ENCODE results near the gene GALNT10. TPM values are rescaled to one million over a fixed set of nuclear protein-coding genes. Genes with fewer than 3 reads are reported as not detected.

The GALNT10 gene
- total RNA-seq, 4 donors from 2014 or later, result 35.9 to 59.4 (median 46.8) TPM

- TF ChIP-seq, protein P1, sequence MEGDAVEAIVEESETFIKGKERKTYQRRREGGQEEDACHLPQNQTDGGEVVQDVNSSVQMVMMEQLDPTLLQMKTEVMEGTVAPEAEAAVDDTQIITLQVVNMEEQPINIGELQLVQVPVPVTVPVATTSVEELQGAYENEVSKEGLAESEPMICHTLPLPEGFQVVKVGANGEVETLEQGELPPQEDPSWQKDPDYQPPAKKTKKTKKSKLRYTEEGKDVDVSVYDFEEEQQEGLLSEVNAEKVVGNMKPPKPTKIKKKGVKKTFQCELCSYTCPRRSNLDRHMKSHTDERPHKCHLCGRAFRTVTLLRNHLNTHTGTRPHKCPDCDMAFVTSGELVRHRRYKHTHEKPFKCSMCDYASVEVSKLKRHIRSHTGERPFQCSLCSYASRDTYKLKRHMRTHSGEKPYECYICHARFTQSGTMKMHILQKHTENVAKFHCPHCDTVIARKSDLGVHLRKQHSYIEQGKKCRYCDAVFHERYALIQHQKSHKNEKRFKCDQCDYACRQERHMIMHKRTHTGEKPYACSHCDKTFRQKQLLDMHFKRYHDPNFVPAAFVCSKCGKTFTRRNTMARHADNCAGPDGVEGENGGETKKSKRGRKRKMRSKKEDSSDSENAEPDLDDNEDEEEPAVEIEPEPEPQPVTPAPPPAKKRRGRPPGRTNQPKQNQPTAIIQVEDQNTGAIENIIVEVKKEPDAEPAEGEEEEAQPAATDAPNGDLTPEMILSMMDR (IDR thresholded peaks at IDR 0.05), result no peak
- no peak for TF ChIP-seq POLR2A (IDR thresholded peaks at IDR 0.05)
- Histone ChIP-seq H3K36me3 (peaks cover 0 to 3% (median 0%) of the 10 kb centered on the region in 3 donors), H3K27ac (no peak overlapping the region), H3K4me3 (no peak overlapping the region), H3K27me3 (no peaks in the 10 kb centered on the region), H3K9me3 (no peaks in the 10 kb centered on the region), H3K4me1 (no peaks in the 10 kb centered on the region)
- DNase-seq, result no peak
These were observed 24.0 kb downstream of the GALNT10 start for GRCh38 chr5:154214371-154215106.

DNA sequence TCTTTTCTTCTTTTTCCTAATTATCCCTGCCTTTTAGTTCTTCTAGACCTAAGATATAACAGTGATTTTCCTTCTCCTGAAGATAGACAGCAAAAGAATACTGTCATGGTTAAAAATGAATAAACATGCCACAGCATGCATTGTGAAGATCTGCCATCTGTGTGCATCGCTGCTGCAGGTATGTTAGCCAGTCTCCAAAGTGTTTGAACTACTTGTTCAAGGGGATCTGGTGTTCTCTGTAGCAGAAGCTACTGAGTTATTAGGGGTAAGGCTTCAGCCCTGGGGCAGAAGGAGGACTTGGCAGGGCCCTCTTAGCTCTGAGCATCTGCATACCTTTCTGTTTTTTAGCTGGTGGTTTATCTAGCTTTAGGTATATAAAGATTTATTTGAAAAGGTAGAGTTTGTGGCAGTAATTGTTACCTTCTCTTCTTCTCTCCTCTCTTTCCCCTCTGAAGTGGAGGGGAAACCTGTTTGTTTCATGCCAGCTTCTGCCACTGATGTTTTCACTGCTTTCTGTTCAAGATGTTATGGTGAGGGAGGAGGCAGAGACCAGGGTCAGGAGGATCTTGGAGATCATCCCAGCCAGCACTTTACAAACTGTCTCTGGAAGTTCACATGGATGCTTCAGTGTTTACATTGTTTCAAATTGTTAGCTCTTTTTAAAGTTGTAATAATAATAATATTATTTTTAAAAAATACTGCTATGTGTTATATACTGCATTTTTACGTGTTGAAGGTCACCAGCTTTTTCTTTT is 25.2 kb downstream of the GALNT10 start:
- no peak for DNase-seq
- H3K4me1 ChIP-seq, result no peaks in the 10 kb centered on the region
- TF ChIP-seq, protein P1 (IDR thresholded peaks at IDR 0.05), result no peak
- no peak for TF ChIP-seq POLR2A (IDR thresholded peaks at IDR 0.05)
- H3K4me3 ChIP-seq, result no peak overlapping the region
- H3K27ac ChIP-seq, result no peak overlapping the region
- no peaks in the 10 kb centered on the region for H3K27me3 ChIP-seq
- peaks cover 0 to 3% (median 0%) of the 10 kb centered on the region in 3 donors for H3K36me3 ChIP-seq
- H3K9me3 ChIP-seq, result no peaks in the 10 kb centered on the region

- Histone ChIP-seq H3K4me3 (no peak overlapping the region), H3K27me3 (no peaks in the 10 kb centered on the region), H3K27ac (no peak overlapping the region), H3K4me1 (no peaks in the 10 kb centered on the region), H3K36me3 (peaks cover 0 to 3% (median 0%) of the 10 kb centered on the region in 3 donors), H3K9me3 (no peaks in the 10 kb centered on the region)
- DNase-seq, result no peak
- no peak for TF ChIP-seq POLR2A (IDR thresholded peaks at IDR 0.05)
- TF ChIP-seq, protein P1 (IDR thresholded peaks at IDR 0.05), result no peak
These were observed 26.9 kb downstream of the GALNT10 start for GRCh38 chr5:154217462-154217861.

- H3K4me1 ChIP-seq, result no peaks in the 10 kb centered on the region
- no peak overlapping the region for H3K4me3 ChIP-seq
- TF ChIP-seq, protein P1 (IDR thresholded peaks at IDR 0.05), result no peak
- no peak for TF ChIP-seq POLR2A (IDR thresholded peaks at IDR 0.05)
- H3K9me3 ChIP-seq, result no peaks in the 10 kb centered on the region
- H3K27me3 ChIP-seq, result no peaks in the 10 kb centered on the region
- no peak overlapping the region for H3K27ac ChIP-seq
- no peak for DNase-seq
- peaks cover 0 to 3% (median 0%) of the 10 kb centered on the region in 3 donors for H3K36me3 ChIP-seq
These were observed 28.3 kb downstream of the GALNT10 start for GRCh38 chr5:154218786-154219185.

- H3K9me3 ChIP-seq, result no peaks in the 10 kb centered on the region
- H3K4me3 ChIP-seq, result no peak overlapping the region
- no peak overlapping the region for H3K27ac ChIP-seq
- DNase-seq, result no peak
- H3K4me1 ChIP-seq, result no peaks in the 10 kb centered on the region
- H3K27me3 ChIP-seq, result no peaks in the 10 kb centered on the region
- TF ChIP-seq, protein P1 (IDR thresholded peaks at IDR 0.05), result no peak
- TF ChIP-seq POLR2A (IDR thresholded peaks at IDR 0.05), result no peak
- peaks cover 0 to 3% (median 0%) of the 10 kb centered on the region in 3 donors for H3K36me3 ChIP-seq
These were observed 30.1 kb downstream of the GALNT10 start for GRCh38 chr5:154220625-154221024.
